ENCODE results near the gene SPRY2. TPM values are rescaled to one million over a fixed set of nuclear protein-coding genes. Genes with fewer than 3 reads are reported as not detected.

The SPRY2 gene
- total and polyA plus RNA-seq, 2 of the 13 experiments (the other 11 are each of a cell fraction or from before 2014, with no cell fraction given): 7.4 to 25.1 TPM

- TF ChIP-seq MAFG (CRISPR knock-in tag; IDR thresholded peaks at IDR 0.05): no peak
- TF ChIP-seq ZNF501 (CRISPR knock-in tag; IDR thresholded peaks at IDR 0.05): 0 out of 2 replicates have a peak, but pooled peaks have one; percentile 17
- TF ChIP-seq ATF3 (CRISPR knock-in tag; IDR thresholded peaks at IDR 0.05): no peak
- no peak for TF ChIP-seq RCOR2 (CRISPR knock-in tag; IDR thresholded peaks at IDR 0.05)
- no peak for TF ChIP-seq SALL1 (CRISPR knock-in tag; IDR thresholded peaks at IDR 0.05)
- TF ChIP-seq ZNF552 (CRISPR knock-in tag; IDR thresholded peaks at IDR 0.05; ENCODE audit: borderline replicate concordance): no peak
- no peak for TF ChIP-seq ZBTB42 (CRISPR knock-in tag; IDR thresholded peaks at IDR 0.05)
- no peak for TF ChIP-seq EP300 (IDR thresholded peaks at IDR 0.05; ENCODE audit: low read depth in 2 of 2, low read length in 2 of 2)
- no peak for TF ChIP-seq EP300 (CRISPR knock-in tag; IDR thresholded peaks at IDR 0.05; ENCODE audit: borderline replicate concordance)
- no peak for TF ChIP-seq ARID2 (CRISPR knock-in tag; IDR thresholded peaks at IDR 0.05; ENCODE audit: borderline replicate concordance)
- TF ChIP-seq ZNF468 (CRISPR knock-in tag; IDR thresholded peaks at IDR 0.05): no peak
- no peak for TF ChIP-seq ZKSCAN8 (CRISPR knock-in tag; IDR thresholded peaks at IDR 0.05; ENCODE audit: borderline replicate concordance)
- TF ChIP-seq ZC3H13 (CRISPR knock-in tag; IDR thresholded peaks at IDR 0.05): no peak
- TF ChIP-seq ZNF33A (CRISPR knock-in tag; IDR thresholded peaks at IDR 0.05; ENCODE audit: borderline replicate concordance): no peak
- no peak for TF ChIP-seq PRDM10 (CRISPR knock-in tag; IDR thresholded peaks at IDR 0.05; ENCODE audit: low read depth)
- no peak for TF ChIP-seq ZMYM4 (CRISPR knock-in tag; IDR thresholded peaks at IDR 0.05)
- TF ChIP-seq ZNF512 (CRISPR knock-in tag; IDR thresholded peaks at IDR 0.05): no peak
- TF ChIP-seq ZNF12 (CRISPR knock-in tag; IDR thresholded peaks at IDR 0.05): no peak
- no peak for TF ChIP-seq JUN (CRISPR knock-in tag; IDR thresholded peaks at IDR 0.05)
- no peak for TF ChIP-seq NPAS2 (CRISPR knock-in tag; IDR thresholded peaks at IDR 0.05; ENCODE audit: borderline replicate concordance)
- TF ChIP-seq HOMEZ (CRISPR knock-in tag; IDR thresholded peaks at IDR 0.05; ENCODE audit: low read depth): no peak
- TF ChIP-seq ZNF569 (CRISPR knock-in tag; IDR thresholded peaks at IDR 0.05; ENCODE audit: borderline replicate concordance): no peak
- no peak for TF ChIP-seq ZNF883 (CRISPR knock-in tag; IDR thresholded peaks at IDR 0.05; ENCODE audit: not compliant biosample characterization)
- TF ChIP-seq FOXP1 (IDR thresholded peaks at IDR 0.05): no peak
- TF ChIP-seq FOXP1 (CRISPR knock-in tag; IDR thresholded peaks at IDR 0.05): no peak
- TF ChIP-seq RFX3 (CRISPR knock-in tag; IDR thresholded peaks at IDR 0.05): no peak
Measured at GRCh38 chr13:80340651-80341100, 250 bp downstream of the SPRY2 start (continued).

Data from HepG2 (cell line).